ENCODE measurements around the gene DPEP3. TPM values are rescaled to one million over a fixed set of nuclear protein-coding genes. Genes with fewer than 3 reads are reported as not detected.

Gene DPEP3
- total RNA-seq, 1 donor from 2014 or later: not detected

GRCh38 chr16:67932462-67932840 is 47.8 kb downstream of the DPEP3 start:
- H3K4me3 Mint-ChIP-seq (ENCODE audit: unreplicated experiment): no peak overlapping the region
- H3K4me1 Mint-ChIP-seq (ENCODE audit: low read depth): peaks cover 26% of the 10 kb centered on the region
- no peak for TF ChIP-seq CTCF (IDR thresholded peaks at IDR 0.05)

DNA sequence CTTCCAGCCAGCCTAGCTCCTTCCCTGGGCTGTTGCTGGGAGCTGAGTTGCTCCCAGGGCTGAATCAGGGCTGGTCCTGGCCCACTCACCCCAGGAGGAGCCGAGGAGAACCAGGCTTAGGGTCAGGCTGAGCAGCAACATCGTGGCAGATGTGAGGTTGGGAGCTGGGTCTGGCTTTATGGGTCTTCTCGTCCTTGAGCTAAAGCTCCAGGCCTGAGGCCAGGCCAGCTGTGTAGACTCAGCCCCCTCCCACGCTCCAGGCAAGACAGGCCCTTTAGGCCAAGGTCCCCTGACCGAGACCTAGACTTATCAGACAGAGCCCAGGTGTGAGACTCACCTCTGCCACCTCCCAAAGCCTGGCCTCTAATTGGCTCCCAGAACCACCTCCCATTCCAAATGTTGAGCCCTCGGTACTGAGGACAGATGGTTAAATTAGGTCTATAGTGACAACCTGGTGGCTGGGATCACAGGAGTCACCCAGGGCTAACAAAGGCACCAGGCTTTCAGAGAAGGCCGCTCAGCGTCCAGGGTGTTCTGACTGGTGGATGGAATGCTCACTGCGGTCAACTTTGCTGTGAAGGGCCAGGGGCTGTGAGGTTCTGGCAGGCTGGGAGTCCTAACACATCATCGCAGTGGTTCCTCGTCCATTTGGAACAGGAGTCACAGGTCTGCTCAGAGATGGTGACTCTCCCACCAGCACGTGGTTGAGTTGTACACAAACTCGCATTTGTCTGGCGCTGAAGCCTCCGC is 48.4 kb downstream of the DPEP3 start, which contains the start of gene CTRL:
Gene CTRL (minus strand): TSS at position 151 of the 750 bp plus-strand sequence. CDS start 10 bp downstream, at position 141.
- Mint-ChIP-seq H3K27ac (ENCODE audit: unreplicated experiment) (no peak within 1 kb of the TSS), H3K27me3 (ENCODE audit: low read depth) (no peaks in the 10 kb centered on the region), H3K36me3 (ENCODE audit: low read depth) (peaks cover 1% of the 10 kb centered on the region), H3K4me1 (ENCODE audit: low read depth) (peaks cover 21% of the 10 kb centered on the region), H3K9me3 (ENCODE audit: low read depth) (no peaks in the 10 kb centered on the region), H3K4me3 (ENCODE audit: unreplicated experiment) (no peak within 1 kb of the TSS)
- no peak for DNase-seq (ENCODE audit: low spot score)
- peak; percentile 47 for TF ChIP-seq CTCF (IDR thresholded peaks at IDR 0.05)

More at GRCh38 chr16:67932462-67932840, 47.8 kb downstream of the DPEP3 start:
- Mint-ChIP-seq H3K36me3 (ENCODE audit: low read depth) (peaks cover 1% of the 10 kb centered on the region), H3K27me3 (ENCODE audit: low read depth) (no peaks in the 10 kb centered on the region), H3K27ac (ENCODE audit: unreplicated experiment) (no peak overlapping the region), H3K9me3 (ENCODE audit: low read depth) (no peaks in the 10 kb centered on the region)
- peak; percentile 69 for DNase-seq (ENCODE audit: low spot score)

- H3K27ac Mint-ChIP-seq (ENCODE audit: unreplicated experiment): no peak overlapping the region
- no peak for TF ChIP-seq CTCF (IDR thresholded peaks at IDR 0.05)
- no peaks in the 10 kb centered on the region for H3K27me3 Mint-ChIP-seq (ENCODE audit: low read depth)
- no peaks in the 10 kb centered on the region for H3K9me3 Mint-ChIP-seq (ENCODE audit: low read depth)
- peak; percentile 81 for DNase-seq (ENCODE audit: low spot score)
- no peak overlapping the region for H3K4me3 Mint-ChIP-seq (ENCODE audit: unreplicated experiment)
- peaks cover 1% of the 10 kb centered on the region for H3K36me3 Mint-ChIP-seq (ENCODE audit: low read depth)
- peaks cover 27% of the 10 kb centered on the region for H3K4me1 Mint-ChIP-seq (ENCODE audit: low read depth)
Measured at GRCh38 chr16:67930678-67931211, 49.6 kb downstream of the DPEP3 start.

- peaks cover 24% of the 10 kb centered on the region for H3K4me1 Mint-ChIP-seq (ENCODE audit: low read depth)
- H3K4me3 Mint-ChIP-seq (ENCODE audit: unreplicated experiment): no peak overlapping the region
- H3K27me3 Mint-ChIP-seq (ENCODE audit: low read depth): no peaks in the 10 kb centered on the region
- no peak overlapping the region for H3K27ac Mint-ChIP-seq (ENCODE audit: unreplicated experiment)
- no peaks in the 10 kb centered on the region for H3K9me3 Mint-ChIP-seq (ENCODE audit: low read depth)
- peaks cover 1% of the 10 kb centered on the region for H3K36me3 Mint-ChIP-seq (ENCODE audit: low read depth)
- no peak for TF ChIP-seq CTCF (IDR thresholded peaks at IDR 0.05)
- DNase-seq (ENCODE audit: low spot score): no peak
Measured at GRCh38 chr16:67930191-67930590, 50.1 kb downstream of the DPEP3 start.

DNA sequence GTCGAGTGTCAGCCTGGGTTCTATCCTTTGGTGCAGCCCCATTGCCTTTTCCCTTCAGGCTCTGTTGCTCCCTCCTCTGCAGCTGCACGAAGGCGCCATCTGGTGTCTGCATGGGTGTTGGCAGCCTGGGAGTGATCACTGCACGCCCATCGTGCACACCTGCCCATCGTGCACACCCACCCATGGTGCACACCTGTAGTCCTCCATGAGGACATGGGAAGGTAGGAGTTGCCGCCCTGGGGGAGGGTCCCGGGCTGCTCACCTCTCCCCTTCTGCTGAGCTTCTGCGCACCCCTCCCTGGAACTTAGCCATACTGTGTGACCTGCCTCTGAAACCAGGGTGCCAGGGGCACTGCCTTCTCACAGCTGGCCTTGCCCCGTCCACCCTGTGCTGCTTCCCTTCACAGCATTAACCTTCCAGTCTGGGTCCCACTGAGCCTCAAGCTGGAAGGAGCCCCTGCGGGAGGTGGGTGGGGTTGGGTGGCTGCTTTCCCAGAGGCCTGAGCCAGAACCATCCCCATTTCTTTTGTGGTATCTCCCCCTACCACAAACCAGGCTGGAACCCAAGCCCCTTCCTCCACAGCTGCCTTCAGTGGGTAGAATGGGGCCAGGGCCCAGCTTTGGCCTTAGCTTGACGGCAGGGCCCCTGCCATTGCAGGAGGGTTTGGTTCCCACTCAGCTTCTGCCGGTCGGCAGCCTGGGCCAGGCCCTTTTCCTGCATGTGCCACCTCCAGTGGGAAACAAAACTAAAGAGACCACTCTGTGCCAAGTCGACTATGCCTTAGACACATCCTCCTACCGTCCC is 51.5 kb downstream of the DPEP3 start:
- Mint-ChIP-seq H3K4me3 (ENCODE audit: unreplicated experiment) (no peak overlapping the region), H3K27me3 (ENCODE audit: low read depth) (no peaks in the 10 kb centered on the region), H3K4me1 (ENCODE audit: low read depth) (peaks cover 12% of the 10 kb centered on the region), H3K36me3 (ENCODE audit: low read depth) (peaks cover 1% of the 10 kb centered on the region), H3K9me3 (ENCODE audit: low read depth) (no peaks in the 10 kb centered on the region), H3K27ac (ENCODE audit: unreplicated experiment) (no peak overlapping the region)
- peak; percentile 88 for TF ChIP-seq CTCF (IDR thresholded peaks at IDR 0.05)
- peak; percentile 90 for DNase-seq (ENCODE audit: low spot score)

Data from chondrocyte (in vitro differentiated cells).